SK-N-SH (cell line): ENCODE measurements around the gene RNF25.

Experiments
- GABPA ChIP-seq: IDR thresholded peaks from 2 replicates; pipeline ENCODE4 v1.4.0; 2012; ENCODE audit warnings: low read depth, mild to moderate bottlenecking
- RFX5 ChIP-seq: IDR thresholded peaks from 2 replicates; pipeline ENCODE4 v1.6.1; 2012; ENCODE audit warnings: mild to moderate bottlenecking, improper control_type of control experiment, low read length
- SMC3 ChIP-seq: IDR thresholded peaks from 2 replicates; pipeline ENCODE4 v1.6.1; 2012; ENCODE audit warnings: low read depth, low read length, improper control_type of control experiment
- TEAD4 ChIP-seq: IDR thresholded peaks from 2 replicates; pipeline ENCODE4 v1.4.0; 2012; ENCODE audit warnings: mild to moderate bottlenecking, borderline replicate concordance; ENCODE audit not compliant: insufficient read depth
- TF ChIP-seq, protein P1 (sequence below): fragments of 200-600 bp; sonication (generic); IDR thresholded peaks from 2 replicates; pipeline ENCODE4 v1.6.1; 2017; ENCODE audit warnings: antibody characterized with exemption, mild to moderate bottlenecking, moderate library complexity
- TF ChIP-seq, protein P2 (sequence below): fragments of 150-350 bp; IDR thresholded peaks from 2 replicates; pipeline ENCODE4 v1.6.1; 2016; ENCODE audit warnings: mild to moderate bottlenecking, low read depth, low read length

DNA sequence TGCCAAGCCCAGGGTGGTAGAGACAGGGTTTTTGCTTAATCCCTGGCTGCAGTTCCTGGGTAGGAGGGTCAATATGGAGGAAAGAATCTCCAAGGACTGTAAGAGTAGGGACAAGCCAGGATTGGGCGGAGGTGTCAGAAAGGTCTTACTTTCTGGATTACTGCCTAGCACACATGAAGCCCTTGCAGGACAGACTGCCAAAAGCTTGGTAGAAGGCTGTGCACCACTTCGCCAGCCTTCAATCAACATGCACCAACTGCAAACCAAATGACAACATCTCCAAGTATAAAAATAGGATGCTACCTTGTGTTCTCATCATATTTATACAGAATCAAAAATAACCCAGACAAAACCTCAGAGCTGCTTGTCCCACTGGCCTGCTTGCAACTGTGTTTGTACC, 16.1 kb downstream of the RNF25 start:
- TF ChIP-seq, protein P1, sequence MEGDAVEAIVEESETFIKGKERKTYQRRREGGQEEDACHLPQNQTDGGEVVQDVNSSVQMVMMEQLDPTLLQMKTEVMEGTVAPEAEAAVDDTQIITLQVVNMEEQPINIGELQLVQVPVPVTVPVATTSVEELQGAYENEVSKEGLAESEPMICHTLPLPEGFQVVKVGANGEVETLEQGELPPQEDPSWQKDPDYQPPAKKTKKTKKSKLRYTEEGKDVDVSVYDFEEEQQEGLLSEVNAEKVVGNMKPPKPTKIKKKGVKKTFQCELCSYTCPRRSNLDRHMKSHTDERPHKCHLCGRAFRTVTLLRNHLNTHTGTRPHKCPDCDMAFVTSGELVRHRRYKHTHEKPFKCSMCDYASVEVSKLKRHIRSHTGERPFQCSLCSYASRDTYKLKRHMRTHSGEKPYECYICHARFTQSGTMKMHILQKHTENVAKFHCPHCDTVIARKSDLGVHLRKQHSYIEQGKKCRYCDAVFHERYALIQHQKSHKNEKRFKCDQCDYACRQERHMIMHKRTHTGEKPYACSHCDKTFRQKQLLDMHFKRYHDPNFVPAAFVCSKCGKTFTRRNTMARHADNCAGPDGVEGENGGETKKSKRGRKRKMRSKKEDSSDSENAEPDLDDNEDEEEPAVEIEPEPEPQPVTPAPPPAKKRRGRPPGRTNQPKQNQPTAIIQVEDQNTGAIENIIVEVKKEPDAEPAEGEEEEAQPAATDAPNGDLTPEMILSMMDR, result no peak
- TF ChIP-seq, protein P2, sequence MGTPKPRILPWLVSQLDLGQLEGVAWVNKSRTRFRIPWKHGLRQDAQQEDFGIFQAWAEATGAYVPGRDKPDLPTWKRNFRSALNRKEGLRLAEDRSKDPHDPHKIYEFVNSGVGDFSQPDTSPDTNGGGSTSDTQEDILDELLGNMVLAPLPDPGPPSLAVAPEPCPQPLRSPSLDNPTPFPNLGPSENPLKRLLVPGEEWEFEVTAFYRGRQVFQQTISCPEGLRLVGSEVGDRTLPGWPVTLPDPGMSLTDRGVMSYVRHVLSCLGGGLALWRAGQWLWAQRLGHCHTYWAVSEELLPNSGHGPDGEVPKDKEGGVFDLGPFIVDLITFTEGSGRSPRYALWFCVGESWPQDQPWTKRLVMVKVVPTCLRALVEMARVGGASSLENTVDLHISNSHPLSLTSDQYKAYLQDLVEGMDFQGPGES, result no peak
- TF ChIP-seq RFX5 (no peak), SMC3 (no peak), GABPA (no peak), TEAD4 (no peak)
